Thoracic aorta (tissue), 2 donors: ENCODE data around the gene CSF2RB. TPM values are rescaled to one million over a fixed set of nuclear protein-coding genes. Genes with fewer than 3 reads are reported as not detected.

ENCODE experiments used
- ATAC-seq: fragments of 150-250 bp; one replicate; pipeline ENCODE4 v1.8.0; 2017; ENCODE audit warnings: low read depth; ENCODE audit not compliant: insufficient number of reproducible peaks, low FRiP score
- DNase-seq: peaks from one replicate; pipeline ENCODE4 v3.0.0-alpha.2; 2020; ENCODE audit warnings: low spot score
- H3K27ac ChIP-seq, 2 donors: fragments of 200-600 bp; sonication (generic); 1 replicate in 1 of 2; 2 replicates in 1 of 2; pipeline ENCODE4 v1.5.1; 2016; ENCODE audit warnings: mild to moderate bottlenecking in 2 of 2, moderate library complexity in 2 of 2
- H3K27me3 ChIP-seq: fragments of 200-600 bp; sonication (generic); replicated peaks from 2 replicates; pipeline ENCODE4 v1.6.0; 2016; ENCODE audit warnings: mild to moderate bottlenecking; ENCODE audit not compliant: insufficient read depth
- H3K36me3 ChIP-seq: fragments of 200-600 bp; sonication (generic); one replicate; pipeline ENCODE4 v1.5.1; 2016
- H3K4me1 ChIP-seq, 2 donors: fragments of 200-600 bp; sonication (generic); 1 replicate in 1 of 2; 2 replicates in 1 of 2; pipeline versions ENCODE4 v1.5.1 to v1.6.0; 2016; ENCODE audit warnings: low read depth in 2 of 2, mild to moderate bottlenecking in 1 of 2; ENCODE audit not compliant: control insufficient read depth in 1 of 2
- H3K4me3 ChIP-seq: fragments of 200-600 bp; sonication (generic); 2 replicates; pipeline ENCODE4 v1.5.1; 2016; ENCODE audit warnings: mild to moderate bottlenecking
- H3K9me3 ChIP-seq: fragments of 200-600 bp; sonication (generic); 2 replicates; pipeline ENCODE4 v1.5.1; 2016
- total RNA-seq, 2 donors: library from RNA; depleted of rRNA; stranded (reverse); fragments of >200 nt; gene quantifications; one replicate each; pipeline versions ENCODE4 v1.1.0 to v1.2.3, GENCODE V29; 2016
- TF ChIP-seq, protein P1 (sequence below): fragments of 200-600 bp; sonication (generic); IDR thresholded peaks from one replicate; pipeline ENCODE4 v1.5.1; 2019; ENCODE audit warnings: antibody characterized with exemption

Gene CSF2RB
- total RNA-seq, 2 donors from 2014 or later, result 13.0 to 21.4 TPM

DNA sequence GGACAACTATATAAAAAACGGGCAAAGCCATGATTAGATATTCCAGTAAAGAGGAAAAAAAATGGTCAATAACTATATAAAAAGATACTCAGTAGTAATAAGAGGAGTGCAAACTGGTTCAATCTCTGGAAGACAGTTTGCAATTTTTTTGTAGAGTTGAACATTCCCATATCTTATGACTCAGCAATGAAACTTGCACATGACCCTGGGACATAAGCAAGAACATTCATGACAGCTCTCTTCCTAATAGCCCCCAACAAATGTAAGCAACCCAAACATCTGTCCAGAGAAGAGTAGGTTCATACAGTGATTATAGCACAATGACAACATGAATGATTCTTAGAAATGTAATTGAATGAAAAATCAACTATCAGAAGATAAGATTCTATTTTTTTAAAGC lies 21.8 kb upstream of the CSF2RB start:
- H3K27me3 ChIP-seq, result no peaks in the 10 kb centered on the region
- peaks cover 5% of the 10 kb centered on the region for H3K9me3 ChIP-seq
- no peak for ATAC-seq
- TF ChIP-seq, protein P1, sequence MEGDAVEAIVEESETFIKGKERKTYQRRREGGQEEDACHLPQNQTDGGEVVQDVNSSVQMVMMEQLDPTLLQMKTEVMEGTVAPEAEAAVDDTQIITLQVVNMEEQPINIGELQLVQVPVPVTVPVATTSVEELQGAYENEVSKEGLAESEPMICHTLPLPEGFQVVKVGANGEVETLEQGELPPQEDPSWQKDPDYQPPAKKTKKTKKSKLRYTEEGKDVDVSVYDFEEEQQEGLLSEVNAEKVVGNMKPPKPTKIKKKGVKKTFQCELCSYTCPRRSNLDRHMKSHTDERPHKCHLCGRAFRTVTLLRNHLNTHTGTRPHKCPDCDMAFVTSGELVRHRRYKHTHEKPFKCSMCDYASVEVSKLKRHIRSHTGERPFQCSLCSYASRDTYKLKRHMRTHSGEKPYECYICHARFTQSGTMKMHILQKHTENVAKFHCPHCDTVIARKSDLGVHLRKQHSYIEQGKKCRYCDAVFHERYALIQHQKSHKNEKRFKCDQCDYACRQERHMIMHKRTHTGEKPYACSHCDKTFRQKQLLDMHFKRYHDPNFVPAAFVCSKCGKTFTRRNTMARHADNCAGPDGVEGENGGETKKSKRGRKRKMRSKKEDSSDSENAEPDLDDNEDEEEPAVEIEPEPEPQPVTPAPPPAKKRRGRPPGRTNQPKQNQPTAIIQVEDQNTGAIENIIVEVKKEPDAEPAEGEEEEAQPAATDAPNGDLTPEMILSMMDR, result no peak
- no peak overlapping the region for H3K4me3 ChIP-seq
- H3K27ac ChIP-seq, result no peak overlapping the region
- no peaks in the 10 kb centered on the region for H3K36me3 ChIP-seq
- DNase-seq, result no peak
- no peaks in the 10 kb centered on the region for H3K4me1 ChIP-seq

DNA sequence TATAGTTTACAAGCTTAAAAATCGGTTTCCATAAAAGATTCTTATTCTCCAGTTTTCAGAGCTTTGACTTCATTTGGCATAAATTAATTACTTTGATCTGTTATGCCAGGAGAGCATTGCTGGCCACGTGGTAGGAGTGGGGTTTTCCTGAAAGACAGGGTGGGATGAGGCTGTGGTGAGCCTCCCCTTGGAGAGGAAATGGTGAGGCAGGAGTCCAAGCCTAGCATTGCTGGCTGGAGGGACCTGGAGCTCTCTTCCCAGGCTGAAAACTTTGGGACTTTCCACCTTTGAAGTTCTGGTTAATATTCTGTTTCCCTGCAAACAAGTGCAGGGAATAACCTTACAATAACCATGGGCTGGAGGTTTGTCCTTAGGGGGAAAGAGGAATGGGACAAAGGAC lies 21.1 kb upstream of the CSF2RB start:
- ATAC-seq (no peak), DNase-seq (no peak)
- Histone ChIP-seq H3K27ac (no peak overlapping the region), H3K36me3 (no peaks in the 10 kb centered on the region), H3K4me3 (no peak overlapping the region), H3K9me3 (peaks cover 5% of the 10 kb centered on the region), H3K4me1 (no peaks in the 10 kb centered on the region), H3K27me3 (no peaks in the 10 kb centered on the region)
- TF ChIP-seq, protein P1, result no peak

DNA sequence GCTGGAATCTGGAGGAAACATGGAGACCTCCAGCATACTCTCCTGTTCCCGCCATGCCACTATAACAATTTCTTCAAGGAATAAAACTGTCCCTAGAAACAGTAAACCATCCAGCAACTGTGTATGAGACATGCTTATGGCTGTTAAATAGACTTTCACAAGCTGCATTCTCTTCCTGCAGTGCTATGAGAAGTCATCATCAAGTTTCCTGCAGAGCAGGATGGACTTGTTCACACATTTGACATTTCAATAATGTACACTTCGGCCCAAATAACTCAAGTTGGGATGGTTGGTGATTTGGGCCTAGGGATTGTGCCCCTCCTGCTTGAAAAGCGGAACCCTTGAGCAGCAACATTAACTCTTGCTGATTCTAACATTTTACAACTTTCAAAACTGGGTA lies 20.2 kb upstream of the CSF2RB start:
- H3K4me3 ChIP-seq, result no peak overlapping the region
- H3K27me3 ChIP-seq, result no peaks in the 10 kb centered on the region
- TF ChIP-seq, protein P1, result no peak
- H3K9me3 ChIP-seq, result peaks cover 5% of the 10 kb centered on the region
- H3K27ac ChIP-seq, result no peak overlapping the region
- H3K36me3 ChIP-seq, result no peaks in the 10 kb centered on the region
- no peak for DNase-seq
- ATAC-seq, result no peak
- H3K4me1 ChIP-seq, result no peaks in the 10 kb centered on the region

DNA sequence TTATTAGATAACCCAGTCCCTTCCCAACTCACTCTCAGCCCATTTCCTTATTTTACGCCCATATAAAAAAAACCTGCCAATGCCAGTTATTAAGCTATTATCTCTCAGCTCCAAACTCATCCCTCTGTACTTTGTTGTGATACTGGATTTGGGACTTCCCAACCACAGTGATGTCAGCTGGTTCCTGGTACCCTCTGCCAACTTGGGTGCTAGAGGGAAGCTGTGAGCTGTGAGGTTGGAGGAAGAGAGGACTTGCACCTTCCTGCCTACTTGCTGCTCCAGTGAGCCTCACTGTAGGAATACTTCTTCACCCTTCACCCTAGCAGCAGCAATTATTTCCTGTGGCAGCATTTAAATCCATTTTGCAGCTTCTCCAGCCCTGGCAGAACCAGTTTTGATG lies 19.2 kb upstream of the CSF2RB start:
- no peak for DNase-seq
- H3K4me1 ChIP-seq, result no peaks in the 10 kb centered on the region
- no peak overlapping the region for H3K4me3 ChIP-seq
- H3K9me3 ChIP-seq, result peaks cover 5% of the 10 kb centered on the region
- no peaks in the 10 kb centered on the region for H3K27me3 ChIP-seq
- no peaks in the 10 kb centered on the region for H3K36me3 ChIP-seq
- ATAC-seq, result no peak
- no peak overlapping the region for H3K27ac ChIP-seq
- TF ChIP-seq, protein P1, result no peak

DNA sequence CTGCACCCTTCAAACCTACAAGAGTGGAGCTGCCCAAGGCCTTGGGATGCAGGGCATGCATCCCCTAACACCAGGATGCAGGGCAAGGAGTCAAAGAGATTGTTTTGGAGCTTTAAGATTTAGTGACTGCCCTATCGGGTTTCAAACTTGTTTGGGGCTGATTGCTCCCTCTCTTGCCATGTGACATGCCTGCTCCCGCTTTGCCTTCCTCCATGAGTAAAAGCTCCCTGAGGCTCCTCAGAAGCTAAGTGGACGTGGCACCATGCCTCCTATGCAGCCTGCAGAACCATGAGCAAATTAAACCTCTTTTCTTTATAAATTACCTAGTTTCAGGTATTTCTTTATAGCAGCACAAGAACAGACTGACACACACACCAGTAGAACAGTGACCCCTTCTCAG lies 15.8 kb upstream of the CSF2RB start:
- Histone ChIP-seq H3K36me3 (no peaks in the 10 kb centered on the region), H3K4me3 (no peak overlapping the region), H3K27me3 (no peaks in the 10 kb centered on the region), H3K4me1 (no peaks in the 10 kb centered on the region), H3K9me3 (peaks cover 12% of the 10 kb centered on the region), H3K27ac (no peak overlapping the region)
- TF ChIP-seq, protein P1, result no peak
- ATAC-seq (no peak), DNase-seq (no peak)
